ENCODE data around the gene NFATC1.

Gene NFATC1

GRCh38 chr18:79525556-79526467 lies 130.1 kb downstream of the NFATC1 start:
- no peak for DNase-seq

GRCh38 chr18:79526468-79527460 lies 131.0 kb downstream of the NFATC1 start:
- DNase-seq: no peak

GRCh38 chr18:79527656-79528315 lies 132.1 kb downstream of the NFATC1 start:
- no peak for DNase-seq

- DNase-seq: no peak
Measured at GRCh38 chr18:79528316-79528695, 132.6 kb downstream of the NFATC1 start.

- no peak for DNase-seq
Measured at GRCh38 chr18:79528846-79529245, 133.1 kb downstream of the NFATC1 start.

GRCh38 chr18:79529296-79529695 lies 133.6 kb downstream of the NFATC1 start:
- DNase-seq: no peak

- no peak for DNase-seq
Measured at GRCh38 chr18:79529991-79530390, 134.3 kb downstream of the NFATC1 start.

GRCh38 chr18:79530821-79531220 lies 135.1 kb downstream of the NFATC1 start:
- DNase-seq: no peak

GRCh38 chr18:79531386-79531785 lies 135.7 kb downstream of the NFATC1 start:
- no peak for DNase-seq

- DNase-seq: no peak
Measured at GRCh38 chr18:79531926-79532312, 136.2 kb downstream of the NFATC1 start.

- DNase-seq: no peak
Measured at GRCh38 chr18:79532313-79533007, 136.7 kb downstream of the NFATC1 start.

- DNase-seq: no peak
Measured at GRCh38 chr18:79533146-79533545, 137.4 kb downstream of the NFATC1 start.

- no peak for DNase-seq
Measured at GRCh38 chr18:79533591-79533990, 137.9 kb downstream of the NFATC1 start.

GRCh38 chr18:79534356-79534755 lies 138.6 kb downstream of the NFATC1 start:
- DNase-seq: no peak

- DNase-seq: no peak
Measured at GRCh38 chr18:79537758-79538157, 142.0 kb downstream of the NFATC1 start.

- DNase-seq: no peak
Measured at GRCh38 chr18:79538635-79539034, 142.9 kb downstream of the NFATC1 start.

GRCh38 chr18:79540161-79540903 lies 144.6 kb downstream of the NFATC1 start:
- no peak for DNase-seq

GRCh38 chr18:79540904-79541282 lies 145.2 kb downstream of the NFATC1 start:
- no peak for DNase-seq

- no peak for DNase-seq
Measured at GRCh38 chr18:79542213-79542612, 146.5 kb downstream of the NFATC1 start.

GRCh38 chr18:79542876-79543750 lies 147.4 kb downstream of the NFATC1 start:
- DNase-seq: no peak

Measured in NCI-H187 (cell line).